ENCODE results near the gene RASL12.

RASL12 gene

GRCh38 chr15:65042776-65043327, 24.9 kb downstream of the RASL12 start:
- no peak for DNase-seq (ENCODE audit: insufficient read length, low spot score)

GRCh38 chr15:65041787-65042186, 26.0 kb downstream of the RASL12 start:
- no peak for TF ChIP-seq POLR2A (IDR thresholded peaks at IDR 0.05; ENCODE audit: low read depth, low read length)
- DNase-seq (ENCODE audit: insufficient read length, low spot score) (no peak), FAIRE-seq (no peak)

More at GRCh38 chr15:65042776-65043327, 24.9 kb downstream of the RASL12 start:
- TF ChIP-seq POLR2A (IDR thresholded peaks at IDR 0.05; ENCODE audit: low read depth, low read length), result no peak
- FAIRE-seq, result no peak

GRCh38 chr15:65040461-65040860, 27.3 kb downstream of the RASL12 start:
- no peak for TF ChIP-seq POLR2A (IDR thresholded peaks at IDR 0.05; ENCODE audit: low read depth, low read length)
- DNase-seq (ENCODE audit: insufficient read length, low spot score), result no peak
- no peak for FAIRE-seq

GRCh38 chr15:65038836-65039235, 29.0 kb downstream of the RASL12 start:
- DNase-seq (ENCODE audit: insufficient read length, low spot score) (no peak), FAIRE-seq (no peak)
- no peak for TF ChIP-seq POLR2A (IDR thresholded peaks at IDR 0.05; ENCODE audit: low read depth, low read length)

- no peak for TF ChIP-seq POLR2A (IDR thresholded peaks at IDR 0.05; ENCODE audit: low read depth, low read length)
- FAIRE-seq, result no peak
- DNase-seq (ENCODE audit: insufficient read length, low spot score), result no peak
Measured at GRCh38 chr15:65038428-65038827, 29.4 kb downstream of the RASL12 start.

- no peak for FAIRE-seq
- DNase-seq (ENCODE audit: insufficient read length, low spot score), result no peak
- no peak for TF ChIP-seq POLR2A (IDR thresholded peaks at IDR 0.05; ENCODE audit: low read depth, low read length)
Measured at GRCh38 chr15:65037309-65037708, 30.5 kb downstream of the RASL12 start.

GRCh38 chr15:65034719-65035118, 33.1 kb downstream of the RASL12 start:
- DNase-seq (ENCODE audit: insufficient read length, low spot score) (no peak), FAIRE-seq (no peak)
- no peak for TF ChIP-seq POLR2A (IDR thresholded peaks at IDR 0.05; ENCODE audit: low read depth, low read length)

GRCh38 chr15:65033659-65034269, 34.0 kb downstream of the RASL12 start:
- DNase-seq (ENCODE audit: insufficient read length, low spot score) (no peak), FAIRE-seq (no peak)

GRCh38 chr15:65032801-65033537, 34.8 kb downstream of the RASL12 start:
- TF ChIP-seq POLR2A (IDR thresholded peaks at IDR 0.05; ENCODE audit: low read depth, low read length), result no peak
- DNase-seq (ENCODE audit: insufficient read length, low spot score) (peak; percentile 49), FAIRE-seq (peak; percentile 81)

More at GRCh38 chr15:65033659-65034269, 34.0 kb downstream of the RASL12 start:
- TF ChIP-seq POLR2A (IDR thresholded peaks at IDR 0.05; ENCODE audit: low read depth, low read length), result no peak

GRCh38 chr15:65029736-65030208, 38.0 kb downstream of the RASL12 start:
- FAIRE-seq (no peak), DNase-seq (ENCODE audit: insufficient read length, low spot score) (no peak)
- TF ChIP-seq POLR2A (IDR thresholded peaks at IDR 0.05; ENCODE audit: low read depth, low read length), result no peak

GRCh38 chr15:65028921-65029735, 38.7 kb downstream of the RASL12 start, which contains the start of gene MTFMT:
MTFMT (minus strand) TSS chr15:65029639; CDS start chr15:65029613, 26 bp downstream.
- TF ChIP-seq POLR2A (IDR thresholded peaks at IDR 0.05; ENCODE audit: low read depth, low read length), result peak; percentile 98
- DNase-seq (ENCODE audit: insufficient read length, low spot score) (peak; percentile 81), FAIRE-seq (no peak)

GRCh38 chr15:65028338-65028737, 39.5 kb downstream of the RASL12 start:
- TF ChIP-seq POLR2A (IDR thresholded peaks at IDR 0.05; ENCODE audit: low read depth, low read length), result no peak
- DNase-seq (ENCODE audit: insufficient read length, low spot score), result no peak
- no peak for FAIRE-seq

- no peak for FAIRE-seq
- TF ChIP-seq POLR2A (IDR thresholded peaks at IDR 0.05; ENCODE audit: low read depth, low read length), result no peak
- DNase-seq (ENCODE audit: insufficient read length, low spot score), result no peak
Measured at GRCh38 chr15:65027593-65027992, 40.2 kb downstream of the RASL12 start.

GRCh38 chr15:65026756-65027155, 41.0 kb downstream of the RASL12 start:
- FAIRE-seq (no peak), DNase-seq (ENCODE audit: insufficient read length, low spot score) (no peak)
- no peak for TF ChIP-seq POLR2A (IDR thresholded peaks at IDR 0.05; ENCODE audit: low read depth, low read length)

Measured in H54 (cell line).